ENCODE results near the gene MGST2.

- no peak for TF ChIP-seq CTCF (IDR thresholded peaks at IDR 0.05; ENCODE audit: low read depth, low read length, poor library complexity, severe bottlenecking)
- TF ChIP-seq EZH2phosphoT487 (IDR thresholded peaks at IDR 0.05; ENCODE audit: borderline replicate concordance, low read length), result no peak
Observed at GRCh38 chr4:139628184-139629012, 37.2 kb upstream of the MGST2 start.

Data from DOHH2 (cell line).